Gastrocnemius medialis (tissue), 4 donors: ENCODE measurements around the gene TSHZ3. TPM values are rescaled to one million over a fixed set of nuclear protein-coding genes. Genes with fewer than 3 reads are reported as not detected.

ENCODE experiments used
- ATAC-seq, 2 donors: fragments of 150-250 bp; one replicate each; pipeline ENCODE4 v1.9.1; 2016
- DNase-seq, 2 donors: peaks; one replicate each; pipeline ENCODE4 v3.0.0-alpha.2; 2019
- H3K27ac ChIP-seq, 4 donors: fragments of 200-600 bp; sonication (generic); 1 replicate in 1 of 4; 2 replicates in 3 of 4; pipeline ENCODE4 v1.5.1; 2016 to 2018; ENCODE audit warnings: mild to moderate bottlenecking in 2 of 4, moderate library complexity in 1 of 4
- H3K27me3 ChIP-seq, 3 donors: fragments of 200-600 bp; sonication (generic) in 2 of 3; 1 replicate in 1 of 3; 2 replicates in 2 of 3; pipeline versions ENCODE4 v1.5.1 to v1.6.0; 2016 to 2019; ENCODE audit warnings: mild to moderate bottlenecking in 1 of 3, moderate library complexity in 1 of 3
- H3K36me3 ChIP-seq, 2 donors: fragments of 200-600 bp; sonication (generic) in 1 of 2; one replicate each; pipeline ENCODE4 v1.5.1; 2017 to 2018
- H3K4me1 ChIP-seq, 2 donors: fragments of 200-600 bp; sonication (generic) in 1 of 2; one replicate each; pipeline ENCODE4 v1.5.1; 2016 to 2017; ENCODE audit warnings: mild to moderate bottlenecking in 2 of 2
- H3K4me3 ChIP-seq, 4 donors: fragments of 200-600 bp; sonication (generic) in 3 of 4; 1 replicate in 1 of 4; 2 replicates in 3 of 4; pipeline ENCODE4 v1.5.1; 2016 to 2019; ENCODE audit warnings: mild to moderate bottlenecking in 2 of 4
- H3K9me3 ChIP-seq, 3 donors: fragments of 200-600 bp; sonication (generic) in 2 of 3; 1 replicate in 1 of 3; 2 replicates in 2 of 3; pipeline ENCODE4 v1.5.1; 2016 to 2019
- CTCF ChIP-seq, 5 experiments: fragments of 450-650 bp in 3 of 5; fragments of 200-600 bp in 2 of 5; sonication (generic) in 2 of 5; IDR thresholded peaks in 4 of 5; conservative IDR thresholded peaks in 1 of 5; 1 replicate in 4 of 5; 2 replicates in 1 of 5; pipeline ENCODE4 v1.5.1; 2016 to 2019; ENCODE audit warnings: antibody characterized with exemption in 5 of 5, mild to moderate bottlenecking in 3 of 5, moderate library complexity in 3 of 5
- POLR2A ChIP-seq, 2 donors: fragments of 450-650 bp; IDR thresholded peaks; one replicate each; pipeline ENCODE4 v1.6.1; 2017; ENCODE audit warnings: antibody characterized with exemption in 2 of 2, mild to moderate bottlenecking in 2 of 2, moderate library complexity in 2 of 2
- in situ Hi-C, 4 donors: fragments of 200-750 bp; cut with MboI; loops; one replicate each; pipeline versions ENCODE4 v1.15.0 to v1.8.0; 2017; ENCODE audit warnings: low sequenced_read_pairs in 4 of 4
- intact Hi-C: fragments of 100-400 bp; cut with DNase I; formaldehyde crosslinking; loops from one replicate; pipeline ENCODE4 v1.15.1; 2023; ENCODE audit warnings: low total_unique reads
- total RNA-seq, 4 donors: library from RNA; depleted of rRNA; stranded (reverse); fragments of >200 nt; gene quantifications; one replicate each; pipeline versions ENCODE4 v1.1.0 to v1.2.3, GENCODE V29; 2016

TSHZ3 gene
- total RNA-seq, 4 donors from 2014 or later = 1.6 to 2.3 (median 1.9) TPM

- Histone ChIP-seq H3K4me1 (peaks cover 0 to 13% of the 10 kb centered on the region in 2 donors), H3K27me3 (peaks cover 0 to 27% (median 0%) of the 10 kb centered on the region in 3 donors)
- in situ Hi-C loops = no loop called here
Observed at GRCh38 chr19:31257426-31258130, 91.7 kb downstream of the TSHZ3 start.

GRCh38 chr19:31257025-31257424, 92.2 kb downstream of the TSHZ3 start:
- TF ChIP-seq CTCF (IDR thresholded peaks at IDR 0.05 in 4 of 5, conservative IDR thresholded peaks at IDR 0.05 in 1 of 5) = no peak
- TF ChIP-seq POLR2A (IDR thresholded peaks at IDR 0.05) = no peak
- no peak overlapping the region for H3K4me3 ChIP-seq
- peaks cover 0 to 13% of the 10 kb centered on the region in 2 donors for H3K4me1 ChIP-seq
- no peaks in the 10 kb centered on the region for H3K9me3 ChIP-seq
- no peak for ATAC-seq
- in situ Hi-C loops = no loop called here
- DNase-seq = no peak
- H3K27me3 ChIP-seq = peaks cover 0 to 23% (median 0%) of the 10 kb centered on the region in 3 donors
- intact Hi-C loops = no loop called here
- no peak overlapping the region for H3K27ac ChIP-seq
- H3K36me3 ChIP-seq = no peaks in the 10 kb centered on the region

More at GRCh38 chr19:31257426-31258130, 91.7 kb downstream of the TSHZ3 start:
- Histone ChIP-seq H3K9me3 (no peaks in the 10 kb centered on the region), H3K27ac (no peak overlapping the region), H3K36me3 (no peaks in the 10 kb centered on the region), H3K4me3 (no peak overlapping the region)
- DNase-seq = no peak
- TF ChIP-seq CTCF (IDR thresholded peaks at IDR 0.05 in 4 of 5, conservative IDR thresholded peaks at IDR 0.05 in 1 of 5) (no peak), POLR2A (IDR thresholded peaks at IDR 0.05) (no peak)
- ATAC-seq = no peak
- intact Hi-C loops = no loop called here

GRCh38 chr19:31256593-31256960, 92.7 kb downstream of the TSHZ3 start:
- in situ Hi-C loops (no loop called here), intact Hi-C loops (no loop called here)
- Histone ChIP-seq H3K4me1 (peaks cover 0 to 8% of the 10 kb centered on the region in 2 donors), H3K27ac (no peak overlapping the region), H3K4me3 (no peak overlapping the region), H3K36me3 (no peaks in the 10 kb centered on the region), H3K27me3 (peaks cover 0 to 20% (median 0%) of the 10 kb centered on the region in 3 donors), H3K9me3 (no peaks in the 10 kb centered on the region)
- DNase-seq (no peak), ATAC-seq (no peak)
- no peak for TF ChIP-seq POLR2A (IDR thresholded peaks at IDR 0.05)
- no peak for TF ChIP-seq CTCF (IDR thresholded peaks at IDR 0.05 in 4 of 5, conservative IDR thresholded peaks at IDR 0.05 in 1 of 5)

- no peak for DNase-seq
- Histone ChIP-seq H3K4me3 (no peak overlapping the region), H3K36me3 (no peaks in the 10 kb centered on the region), H3K9me3 (no peaks in the 10 kb centered on the region), H3K27me3 (peaks cover 0 to 18% (median 0%) of the 10 kb centered on the region in 3 donors), H3K4me1 (peaks cover 0 to 3% of the 10 kb centered on the region in 2 donors), H3K27ac (no peak overlapping the region)
- intact Hi-C loops = no loop called here
- in situ Hi-C loops = no loop called here
- TF ChIP-seq POLR2A (IDR thresholded peaks at IDR 0.05) (no peak), CTCF (IDR thresholded peaks at IDR 0.05 in 4 of 5, conservative IDR thresholded peaks at IDR 0.05 in 1 of 5) (no peak)
- no peak for ATAC-seq
Observed at GRCh38 chr19:31255831-31256592, 93.2 kb downstream of the TSHZ3 start.
